ENCODE measurements around the gene PKDREJ. TPM values are rescaled to one million over a fixed set of nuclear protein-coding genes. Genes with fewer than 3 reads are reported as not detected.

Gene PKDREJ
- polyA plus RNA-seq, 2 donors = 0.10 to 0.11 TPM

DNA sequence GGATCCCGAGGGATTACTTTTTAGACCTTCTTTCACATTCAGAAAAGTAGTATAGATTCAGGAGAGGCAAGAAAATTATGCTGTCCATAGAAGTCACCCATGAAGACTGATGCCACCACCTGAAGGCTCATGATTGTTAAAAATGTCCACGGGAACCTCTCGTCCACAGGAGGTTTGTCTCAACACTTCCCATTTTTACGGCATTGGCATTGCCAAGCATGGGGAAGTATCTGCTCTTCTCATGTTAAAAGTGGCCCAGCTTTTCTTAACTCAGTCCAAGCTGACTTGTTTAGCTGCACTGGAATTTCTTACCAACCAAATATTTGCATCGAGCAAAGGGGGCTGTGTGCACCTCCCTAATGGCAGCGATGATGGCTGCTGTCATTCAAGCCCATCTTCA, 22.6 kb downstream of the PKDREJ start:
- Histone ChIP-seq H3K27me3 (ENCODE audit: control insufficient read depth in 1 of 2, insufficient read depth in 2 of 2, low read length in 2 of 2) (no peaks in the 10 kb centered on the region), H3K4me3 (ENCODE audit: low read depth in 1 of 2, low read length in 2 of 2) (no peak overlapping the region), H3K27ac (ENCODE audit: low read depth in 2 of 2, low read length in 1 of 2) (no peak overlapping the region), H3K36me3 (ENCODE audit: control insufficient read depth in 2 of 2, insufficient read depth in 2 of 2, low read length in 1 of 2) (peaks cover 0 to 23% of the 10 kb centered on the region in 2 donors), H3K4me1 (ENCODE audit: control insufficient read depth in 2 of 2, insufficient read depth in 2 of 2, low read length in 1 of 2) (peaks cover 2% of the 10 kb centered on the region in 2 donors), H3K9me3 (ENCODE audit: control insufficient read depth in 2 of 2, insufficient read depth in 1 of 2, low read depth in 1 of 2, low read length in 1 of 2) (no peaks in the 10 kb centered on the region)
- WGBS, 2 donors = 88 to 92% methylated on average over 6 of the region's 6 CpGs

DNA sequence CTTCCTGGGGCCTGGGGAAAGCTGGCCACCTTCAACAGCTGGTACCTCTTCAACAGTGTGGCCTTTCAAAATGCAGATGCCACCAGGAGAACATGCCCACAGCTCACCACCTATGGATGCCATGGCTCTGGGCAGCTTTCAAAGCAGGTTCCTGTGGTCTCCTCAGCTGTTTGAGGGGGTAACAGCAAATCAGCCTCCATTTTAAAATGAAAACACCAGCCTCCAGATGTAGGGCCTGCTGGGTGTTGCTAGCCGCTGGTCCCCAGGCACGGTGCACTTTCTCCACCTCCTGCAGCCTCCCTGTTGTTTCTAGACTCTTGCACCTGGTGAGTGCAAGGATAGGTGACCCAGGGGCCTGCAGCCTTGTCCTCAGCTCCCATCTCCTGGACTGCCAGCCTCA, 23.1 kb downstream of the PKDREJ start:
- H3K27me3 ChIP-seq (ENCODE audit: control insufficient read depth in 1 of 2, insufficient read depth in 2 of 2, low read length in 2 of 2) = no peaks in the 10 kb centered on the region
- WGBS, 2 donors = 72 to 95% methylated on average over 2 of the region's 2 CpGs
- H3K27ac ChIP-seq (ENCODE audit: low read depth in 2 of 2, low read length in 1 of 2) = no peak overlapping the region
- peaks cover 0 to under 1% of the 10 kb centered on the region in 2 donors for H3K4me1 ChIP-seq (ENCODE audit: control insufficient read depth in 2 of 2, insufficient read depth in 2 of 2, low read length in 1 of 2)
- peaks cover 0 to 27% of the 10 kb centered on the region in 2 donors for H3K36me3 ChIP-seq (ENCODE audit: control insufficient read depth in 2 of 2, insufficient read depth in 2 of 2, low read length in 1 of 2)
- H3K9me3 ChIP-seq (ENCODE audit: control insufficient read depth in 2 of 2, insufficient read depth in 1 of 2, low read depth in 1 of 2, low read length in 1 of 2) = no peaks in the 10 kb centered on the region
- no peak overlapping the region for H3K4me3 ChIP-seq (ENCODE audit: low read depth in 1 of 2, low read length in 2 of 2)

DNA sequence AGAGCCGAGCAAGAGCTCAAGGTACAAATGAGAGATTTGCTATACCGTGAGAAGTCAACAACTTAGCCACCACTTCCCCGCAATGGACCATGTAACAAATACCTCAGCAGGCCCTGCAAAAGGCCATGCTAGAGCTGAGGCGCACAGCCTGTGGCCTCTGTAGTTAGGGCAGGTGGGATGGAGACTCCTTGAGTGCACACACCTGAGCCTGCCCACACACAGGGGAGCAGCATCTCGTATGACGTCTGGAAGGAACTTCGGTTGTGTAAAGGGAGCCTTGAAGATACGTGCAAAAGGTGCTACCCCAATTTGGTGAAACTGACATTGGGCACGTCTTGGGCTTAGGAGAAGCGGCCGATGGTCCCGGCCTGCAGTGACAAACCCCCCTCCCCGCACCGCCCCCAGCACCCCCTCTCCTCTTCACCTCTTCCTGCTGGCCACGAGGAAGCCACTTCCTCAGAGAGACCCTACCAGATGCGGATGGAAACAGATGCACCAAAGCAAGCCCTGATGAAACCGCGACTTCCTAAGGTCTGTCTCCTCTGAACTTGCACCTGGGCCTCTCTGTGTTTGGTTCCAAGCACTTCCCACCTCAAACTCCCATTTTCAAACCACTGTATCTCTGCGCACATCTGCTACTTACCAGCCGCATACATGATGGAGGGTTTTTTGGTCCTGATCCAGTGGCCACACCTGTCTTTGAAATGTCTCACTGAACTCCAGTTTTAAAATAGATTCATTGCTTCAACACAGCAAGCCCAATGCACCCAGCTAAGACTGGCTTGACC, 23.7 kb downstream of the PKDREJ start:
- Histone ChIP-seq H3K4me3 (ENCODE audit: low read depth in 1 of 2, low read length in 2 of 2) (no peak overlapping the region), H3K4me1 (ENCODE audit: control insufficient read depth in 2 of 2, insufficient read depth in 2 of 2, low read length in 1 of 2) (no peaks in the 10 kb centered on the region), H3K27ac (ENCODE audit: low read depth in 2 of 2, low read length in 1 of 2) (no peak overlapping the region), H3K9me3 (ENCODE audit: control insufficient read depth in 2 of 2, insufficient read depth in 1 of 2, low read depth in 1 of 2, low read length in 1 of 2) (no peaks in the 10 kb centered on the region), H3K27me3 (ENCODE audit: control insufficient read depth in 1 of 2, insufficient read depth in 2 of 2, low read length in 2 of 2) (no peaks in the 10 kb centered on the region), H3K36me3 (ENCODE audit: control insufficient read depth in 2 of 2, insufficient read depth in 2 of 2, low read length in 1 of 2) (peaks cover 0 to 22% of the 10 kb centered on the region in 2 donors)
- 76 to 86% methylated on average over 20 of the region's 20 CpGs for whole genome bisulfite sequencing, 2 donors

DNA sequence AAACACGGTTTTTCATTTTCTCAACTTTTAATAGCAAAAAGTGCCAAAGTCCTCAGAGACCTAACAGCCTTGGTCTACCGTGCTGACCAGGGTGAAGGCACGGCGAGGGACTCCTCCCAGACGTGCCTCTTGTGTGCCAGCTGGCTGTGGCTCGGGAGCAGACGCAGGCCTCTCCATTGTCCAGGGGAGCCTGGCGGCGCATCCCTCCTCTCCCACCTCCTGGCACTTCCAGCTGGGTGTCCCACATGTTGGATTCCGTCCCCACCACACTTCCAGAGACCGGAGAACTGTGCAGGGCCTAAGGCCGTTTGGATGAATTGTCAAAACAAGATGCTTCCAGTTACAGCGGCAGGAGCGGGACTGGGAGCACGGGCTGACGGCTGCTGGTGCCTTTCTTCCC, 24.6 kb downstream of the PKDREJ start:
- Histone ChIP-seq H3K27me3 (ENCODE audit: control insufficient read depth in 1 of 2, insufficient read depth in 2 of 2, low read length in 2 of 2) (no peaks in the 10 kb centered on the region), H3K27ac (ENCODE audit: low read depth in 2 of 2, low read length in 1 of 2) (peak overlapping the region in 1 of 2 donors; percentile 53), H3K9me3 (ENCODE audit: control insufficient read depth in 2 of 2, insufficient read depth in 1 of 2, low read depth in 1 of 2, low read length in 1 of 2) (no peaks in the 10 kb centered on the region), H3K36me3 (ENCODE audit: control insufficient read depth in 2 of 2, insufficient read depth in 2 of 2, low read length in 1 of 2) (peaks cover 0 to 22% of the 10 kb centered on the region in 2 donors), H3K4me1 (ENCODE audit: control insufficient read depth in 2 of 2, insufficient read depth in 2 of 2, low read length in 1 of 2) (no peaks in the 10 kb centered on the region), H3K4me3 (ENCODE audit: low read depth in 1 of 2, low read length in 2 of 2) (no peak overlapping the region)
- WGBS, 2 donors = 81 to 82% methylated on average over 16 of the region's 16 CpGs

DNA sequence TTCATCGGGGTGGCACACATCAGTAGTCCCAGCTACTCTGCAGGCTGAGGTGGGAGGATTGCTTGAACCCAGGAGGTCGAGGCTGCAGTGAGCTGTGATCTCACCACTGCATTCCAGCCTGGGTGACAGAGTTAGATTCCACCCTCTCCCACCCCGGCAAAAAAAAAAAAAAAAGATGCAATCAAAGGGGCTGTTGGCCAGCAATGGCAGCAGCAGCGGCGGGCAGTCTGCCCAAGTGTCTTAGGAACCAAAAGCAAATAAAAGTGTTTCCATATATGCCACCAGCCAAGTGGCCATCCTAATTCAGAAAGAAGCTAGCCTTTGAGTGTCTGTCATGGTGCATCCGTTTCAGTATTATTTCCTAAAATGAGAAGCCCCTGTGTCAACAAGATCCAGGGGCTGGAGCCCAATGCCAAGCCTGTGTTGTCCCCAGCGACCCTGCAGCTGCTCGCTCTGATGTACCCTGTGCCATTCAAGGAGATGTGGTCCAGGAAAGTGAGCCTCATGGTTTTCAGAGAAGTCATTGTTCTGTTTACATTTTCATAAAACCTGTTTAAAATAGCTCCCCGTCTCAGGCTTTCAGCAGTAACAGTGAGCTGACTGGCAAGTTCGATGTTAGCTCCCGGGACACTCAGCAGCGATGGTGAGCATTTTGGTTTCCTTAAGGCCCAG, 25.6 kb downstream of the PKDREJ start:
- 75 to 82% methylated on average over 12 of the region's 12 CpGs for WGBS, 2 donors
- Histone ChIP-seq H3K27ac (ENCODE audit: low read depth in 2 of 2, low read length in 1 of 2) (no peak overlapping the region), H3K4me1 (ENCODE audit: control insufficient read depth in 2 of 2, insufficient read depth in 2 of 2, low read length in 1 of 2) (no peaks in the 10 kb centered on the region), H3K36me3 (ENCODE audit: control insufficient read depth in 2 of 2, insufficient read depth in 2 of 2, low read length in 1 of 2) (peaks cover 0 to 25% of the 10 kb centered on the region in 2 donors), H3K27me3 (ENCODE audit: control insufficient read depth in 1 of 2, insufficient read depth in 2 of 2, low read length in 2 of 2) (no peaks in the 10 kb centered on the region), H3K4me3 (ENCODE audit: low read depth in 1 of 2, low read length in 2 of 2) (no peak overlapping the region), H3K9me3 (ENCODE audit: control insufficient read depth in 2 of 2, insufficient read depth in 1 of 2, low read depth in 1 of 2, low read length in 1 of 2) (no peaks in the 10 kb centered on the region)

DNA sequence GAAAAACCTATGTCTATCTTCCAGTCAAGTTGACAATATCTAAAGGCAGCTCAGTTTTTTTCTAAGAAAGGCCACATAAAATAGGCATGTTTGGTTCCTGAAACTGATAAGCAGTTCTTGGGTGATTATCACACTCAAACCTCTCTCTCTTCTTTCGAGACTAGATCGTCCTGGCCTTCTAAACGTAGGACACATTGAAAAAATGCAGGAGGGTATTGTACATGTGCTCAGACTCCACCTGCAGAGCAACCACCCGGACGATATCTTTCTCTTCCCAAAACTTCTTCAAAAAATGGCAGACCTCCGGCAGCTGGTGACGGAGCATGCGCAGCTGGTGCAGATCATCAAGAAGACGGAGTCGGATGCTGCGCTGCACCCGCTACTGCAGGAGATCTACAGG, 28.2 kb downstream of the PKDREJ start:
- Histone ChIP-seq H3K9me3 (ENCODE audit: control insufficient read depth in 2 of 2, insufficient read depth in 1 of 2, low read depth in 1 of 2, low read length in 1 of 2) (no peaks in the 10 kb centered on the region), H3K36me3 (ENCODE audit: control insufficient read depth in 2 of 2, insufficient read depth in 2 of 2, low read length in 1 of 2) (peaks cover 0 to 28% of the 10 kb centered on the region in 2 donors), H3K27ac (ENCODE audit: low read depth in 2 of 2, low read length in 1 of 2) (no peak overlapping the region), H3K27me3 (ENCODE audit: control insufficient read depth in 1 of 2, insufficient read depth in 2 of 2, low read length in 2 of 2) (no peaks in the 10 kb centered on the region), H3K4me3 (ENCODE audit: low read depth in 1 of 2, low read length in 2 of 2) (no peak overlapping the region), H3K4me1 (ENCODE audit: control insufficient read depth in 2 of 2, insufficient read depth in 2 of 2, low read length in 1 of 2) (no peaks in the 10 kb centered on the region)
- WGBS, 2 donors = 94 to 96% methylated on average over 12 of the region's 12 CpGs

DNA sequence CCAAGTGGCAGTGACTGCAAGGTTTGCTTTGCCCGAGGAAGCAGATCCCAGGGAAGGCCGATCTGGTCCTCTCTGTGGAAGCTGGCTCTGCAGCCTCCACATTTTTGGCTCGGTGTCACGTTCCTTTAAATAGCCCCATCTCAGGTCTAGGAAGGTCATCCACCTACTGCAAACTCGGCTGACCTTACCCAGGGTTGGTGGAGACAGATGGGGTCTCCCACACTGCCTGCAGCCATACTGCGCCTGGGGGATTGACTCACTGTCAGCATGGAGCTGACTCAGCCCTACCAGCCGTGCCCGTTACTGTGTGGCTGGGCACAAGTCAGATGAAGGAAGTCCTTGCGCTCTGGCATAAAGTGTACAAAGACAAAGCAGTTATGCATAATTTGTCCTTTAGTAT, 29.9 kb downstream of the PKDREJ start:
- 53 to 57% methylated on average over 9 of the region's 9 CpGs for WGBS, 2 donors
- no peaks in the 10 kb centered on the region for H3K4me1 ChIP-seq (ENCODE audit: control insufficient read depth in 2 of 2, insufficient read depth in 2 of 2, low read length in 1 of 2)
- H3K9me3 ChIP-seq (ENCODE audit: control insufficient read depth in 2 of 2, insufficient read depth in 1 of 2, low read depth in 1 of 2, low read length in 1 of 2) = no peaks in the 10 kb centered on the region
- H3K4me3 ChIP-seq (ENCODE audit: low read depth in 1 of 2, low read length in 2 of 2) = no peak overlapping the region
- no peak overlapping the region for H3K27ac ChIP-seq (ENCODE audit: low read depth in 2 of 2, low read length in 1 of 2)
- H3K36me3 ChIP-seq (ENCODE audit: control insufficient read depth in 2 of 2, insufficient read depth in 2 of 2, low read length in 1 of 2) = peaks cover 0 to 14% of the 10 kb centered on the region in 2 donors
- no peaks in the 10 kb centered on the region for H3K27me3 ChIP-seq (ENCODE audit: control insufficient read depth in 1 of 2, insufficient read depth in 2 of 2, low read length in 2 of 2)

DNA sequence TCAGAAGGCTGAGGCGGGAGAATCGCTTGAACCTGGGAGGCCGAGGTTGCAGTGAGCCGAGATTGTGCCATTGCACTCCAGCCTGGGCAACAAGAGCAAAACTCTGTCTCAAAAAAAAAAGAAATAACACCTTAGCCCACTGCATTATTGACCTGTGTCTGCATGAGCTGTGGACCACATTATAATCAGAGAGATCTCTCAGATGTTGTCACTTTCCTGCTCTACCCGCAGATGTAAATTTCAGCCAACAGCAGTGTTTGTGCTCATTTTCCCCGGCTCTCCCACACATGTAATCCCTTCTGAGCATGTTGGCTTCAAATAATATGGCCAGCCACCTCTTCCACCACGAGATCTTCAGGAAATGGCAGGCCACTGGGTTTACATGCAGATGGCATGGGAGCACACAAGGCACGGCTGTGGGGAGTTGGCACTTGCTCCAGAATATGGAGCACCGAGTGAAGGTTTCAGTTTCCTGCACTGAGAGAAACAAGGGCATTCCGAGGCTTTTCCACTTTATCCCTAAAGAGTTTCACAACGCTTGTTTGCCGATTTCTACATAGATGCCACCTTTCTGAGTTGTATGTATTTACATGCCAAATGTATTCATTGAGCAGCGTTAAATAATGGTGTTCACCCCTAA, 32.8 kb downstream of the PKDREJ start:
- Histone ChIP-seq H3K4me1 (ENCODE audit: control insufficient read depth in 2 of 2, insufficient read depth in 2 of 2, low read length in 1 of 2) (peaks cover 0 to 4% of the 10 kb centered on the region in 2 donors), H3K27ac (ENCODE audit: low read depth in 2 of 2, low read length in 1 of 2) (no peak overlapping the region), H3K9me3 (ENCODE audit: control insufficient read depth in 2 of 2, insufficient read depth in 1 of 2, low read depth in 1 of 2, low read length in 1 of 2) (peaks cover 0 to 2% of the 10 kb centered on the region in 2 donors), H3K4me3 (ENCODE audit: low read depth in 1 of 2, low read length in 2 of 2) (no peak overlapping the region), H3K27me3 (ENCODE audit: control insufficient read depth in 1 of 2, insufficient read depth in 2 of 2, low read length in 2 of 2) (no peaks in the 10 kb centered on the region), H3K36me3 (ENCODE audit: control insufficient read depth in 2 of 2, insufficient read depth in 2 of 2, low read length in 1 of 2) (peaks cover 0 to 16% of the 10 kb centered on the region in 2 donors)
- WGBS, 2 donors = 86 to 89% methylated on average over 13 of the region's 13 CpGs

DNA sequence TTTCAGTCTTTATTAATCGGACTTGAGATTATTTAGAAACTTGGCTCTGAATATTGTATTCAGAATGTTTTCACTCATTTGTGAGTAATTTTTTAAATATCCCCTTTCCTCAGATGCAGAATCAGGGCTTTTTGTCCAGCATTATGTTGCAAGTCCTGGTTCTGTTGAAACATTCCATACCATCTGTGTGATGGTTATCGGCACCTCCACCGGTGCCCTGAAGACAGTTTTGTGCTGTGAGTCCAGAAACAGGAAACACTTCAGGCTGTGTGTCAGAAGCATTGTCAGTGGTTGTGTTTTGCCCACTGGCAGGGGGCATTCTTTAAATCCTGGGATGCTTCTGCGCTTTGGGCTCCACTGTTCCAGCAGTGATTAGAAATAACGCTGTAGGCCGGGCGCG, 33.4 kb downstream of the PKDREJ start:
- peaks cover 0 to 20% of the 10 kb centered on the region in 2 donors for H3K36me3 ChIP-seq (ENCODE audit: control insufficient read depth in 2 of 2, insufficient read depth in 2 of 2, low read length in 1 of 2)

More for the DNA sequence above, 33.4 kb downstream of the PKDREJ start:
- Histone ChIP-seq H3K27me3 (ENCODE audit: control insufficient read depth in 1 of 2, insufficient read depth in 2 of 2, low read length in 2 of 2) (no peaks in the 10 kb centered on the region), H3K4me1 (ENCODE audit: control insufficient read depth in 2 of 2, insufficient read depth in 2 of 2, low read length in 1 of 2) (peaks cover 0 to 5% of the 10 kb centered on the region in 2 donors), H3K27ac (ENCODE audit: low read depth in 2 of 2, low read length in 1 of 2) (no peak overlapping the region), H3K4me3 (ENCODE audit: low read depth in 1 of 2, low read length in 2 of 2) (no peak overlapping the region), H3K9me3 (ENCODE audit: control insufficient read depth in 2 of 2, insufficient read depth in 1 of 2, low read depth in 1 of 2, low read length in 1 of 2) (peaks cover 0 to 3% of the 10 kb centered on the region in 2 donors)
- WGBS, 2 donors = 90 to 93% methylated on average over 8 of the region's 8 CpGs

Data from esophagus (tissue), 2 donors.